Prostate gland (tissue), 2 donors: Measurements from ENCODE around the gene IL24. TPM values are rescaled to one million over a fixed set of nuclear protein-coding genes. Genes with fewer than 3 reads are reported as not detected.

ENCODE experiments used
- DNase-seq: peaks from one replicate; pipeline ENCODE4 v3.0.0-alpha.2; 2019; ENCODE audit warnings: low spot score
- H3K27ac ChIP-seq, 2 donors: fragments of 200-600 bp; sonication (generic); 2 replicates each; pipeline ENCODE4 v1.5.1; 2017 to 2019
- H3K27me3 ChIP-seq: fragments of 200-600 bp; sonication (generic); replicated peaks from 2 replicates; pipeline ENCODE4 v1.5.1; 2019; ENCODE audit not compliant: insufficient read depth
- H3K36me3 ChIP-seq, 2 donors: fragments of 200-600 bp; sonication (generic); 1 replicate in 1 of 2; 2 replicates in 1 of 2; pipeline versions ENCODE4 v1.5.1 to v1.8.1; 2017 to 2019
- H3K4me1 ChIP-seq: fragments of 200-600 bp; sonication (generic); replicated peaks from 2 replicates; pipeline ENCODE4 v1.5.1; 2019
- H3K4me3 ChIP-seq, 2 donors: fragments of 200-600 bp; sonication (generic); 2 replicates each; pipeline ENCODE4 v1.5.1; 2017 to 2019
- H3K9me3 ChIP-seq: fragments of 200-600 bp; sonication (generic); 2 replicates; pipeline ENCODE4 v1.5.1; 2017
- CTCF ChIP-seq, 4 experiments: fragments of 200-600 bp in 2 of 4; fragments of 450-650 bp in 2 of 4; sonication (generic) in 2 of 4; IDR thresholded peaks; 1 replicate in 3 of 4; 2 replicates in 1 of 4; pipeline ENCODE4 v1.5.1; 2016 to 2019; ENCODE audit warnings: antibody characterized with exemption in 4 of 4, mild to moderate bottlenecking in 2 of 4, moderate library complexity in 2 of 4
- POLR2A ChIP-seq: fragments of 450-650 bp; IDR thresholded peaks from one replicate; pipeline ENCODE4 v1.6.1; 2016; ENCODE audit warnings: antibody characterized with exemption, mild to moderate bottlenecking
- POLR2AphosphoS5 ChIP-seq: sonication (generic); formaldehyde crosslinking; IDR thresholded peaks from one replicate; pipeline ENCODE4 v1.6.1; 2017; ENCODE audit warnings: antibody characterized with exemption
- WGBS: methylation state at CpG from one replicate; pipeline ENCODE4 v1.1.5; 2018; 5-methylcytosine and 5-hydroxymethylcytosine counted together
- intact Hi-C: fragments of 100-400 bp; cut with DNase I; formaldehyde crosslinking; loops from one replicate; pipeline ENCODE4 v1.14.2; 2022
- total RNA-seq, 2 donors: library from RNA; depleted of rRNA; stranded (reverse); fragments of >200 nt; gene quantifications; one replicate each; pipeline ENCODE4 v1.1.0, GENCODE V29; 2016

The IL24 gene
- total RNA-seq, 2 donors from 2014 or later: not detected

GRCh38 chr1:206867716-206868115 lies 29.5 kb upstream of the IL24 start:
- intact Hi-C loops: no loop called here

GRCh38 chr1:206868264-206868663 lies 29.0 kb upstream of the IL24 start:
- Histone ChIP-seq H3K27me3 (no peaks in the 10 kb centered on the region), H3K9me3 (no peaks in the 10 kb centered on the region), H3K36me3 (no peaks in the 10 kb centered on the region), H3K4me1 (no peaks in the 10 kb centered on the region), H3K4me3 (no peak overlapping the region), H3K27ac (no peak overlapping the region)
- intact Hi-C loops: no loop called here
- no peak for DNase-seq
- 73% methylated on average over 1 of the region's 1 CpG for WGBS
- TF ChIP-seq CTCF (IDR thresholded peaks at IDR 0.05): no peak
- TF ChIP-seq POLR2AphosphoS5: no peak
- TF ChIP-seq POLR2A: no peak

More at GRCh38 chr1:206867716-206868115, 29.5 kb upstream of the IL24 start:
- TF ChIP-seq POLR2AphosphoS5 (no peak), POLR2A (no peak)
- Histone ChIP-seq H3K4me3 (no peak overlapping the region), H3K36me3 (no peaks in the 10 kb centered on the region), H3K9me3 (no peaks in the 10 kb centered on the region), H3K27me3 (no peaks in the 10 kb centered on the region), H3K27ac (no peak overlapping the region), H3K4me1 (no peaks in the 10 kb centered on the region)
- DNase-seq: no peak

GRCh38 chr1:206872139-206872538 lies 25.1 kb upstream of the IL24 start:
- H3K4me1 ChIP-seq: no peaks in the 10 kb centered on the region
- WGBS: 75% methylated on average over 3 of the region's 3 CpGs
- TF ChIP-seq POLR2A (no peak), POLR2AphosphoS5 (no peak), CTCF (IDR thresholded peaks at IDR 0.05) (no peak)

GRCh38 chr1:206873603-206874188 lies 23.5 kb upstream of the IL24 start:
- Histone ChIP-seq H3K27ac (no peak overlapping the region), H3K4me3 (no peak overlapping the region), H3K27me3 (no peaks in the 10 kb centered on the region), H3K9me3 (no peaks in the 10 kb centered on the region), H3K4me1 (no peaks in the 10 kb centered on the region), H3K36me3 (no peaks in the 10 kb centered on the region)
- DNase-seq: no peak
- 58% methylated on average over 3 of the region's 3 CpGs for WGBS
- intact Hi-C loops: no loop called here
- TF ChIP-seq POLR2AphosphoS5: no peak
- no peak for TF ChIP-seq POLR2A
- no peak for TF ChIP-seq CTCF (IDR thresholded peaks at IDR 0.05)

More at GRCh38 chr1:206872139-206872538, 25.1 kb upstream of the IL24 start:
- no peaks in the 10 kb centered on the region for H3K27me3 ChIP-seq
- H3K36me3 ChIP-seq: no peaks in the 10 kb centered on the region
- intact Hi-C loops: no loop called here
- H3K27ac ChIP-seq: no peak overlapping the region
- H3K9me3 ChIP-seq: no peaks in the 10 kb centered on the region
- DNase-seq: no peak
- H3K4me3 ChIP-seq: no peak overlapping the region

- DNase-seq: no peak
- Histone ChIP-seq H3K27me3 (no peaks in the 10 kb centered on the region), H3K9me3 (no peaks in the 10 kb centered on the region), H3K4me1 (no peaks in the 10 kb centered on the region), H3K27ac (no peak overlapping the region), H3K4me3 (no peak overlapping the region), H3K36me3 (no peaks in the 10 kb centered on the region)
- WGBS: 81% methylated on average over 3 of the region's 3 CpGs
- TF ChIP-seq POLR2AphosphoS5 (no peak), CTCF (IDR thresholded peaks at IDR 0.05) (no peak)
- intact Hi-C loops: no loop called here
Observed at GRCh38 chr1:206875752-206876377, 21.4 kb upstream of the IL24 start.
